Upper lobe of right lung (tissue), 1 donor: ENCODE data around the gene SLC12A4. TPM values are rescaled to one million over a fixed set of nuclear protein-coding genes. Genes with fewer than 3 reads are reported as not detected.
"Not testable (repeated sequence)": the region's sequence is repeated elsewhere in the genome, so short reads cannot be mapped to it uniquely, and the experiment has no call there.

Experiments
- ATAC-seq: fragments of 200-7000 bp; cut with Tn5 transposase; one replicate; pipeline ENCODE4 v1.9.1; 2020; ENCODE audit warnings: mild to moderate bottlenecking, moderate library complexity
- DNase-seq: peaks from one replicate; pipeline ENCODE4 v3.0.0-alpha.2; 2020
- H3K27ac ChIP-seq: fragments of 200-600 bp; one replicate; pipeline ENCODE4 v1.8.0; 2022
- H3K27me3 ChIP-seq: fragments of 200-600 bp; one replicate; pipeline ENCODE4 v1.8.0; 2022; ENCODE audit warnings: mild to moderate bottlenecking
- H3K36me3 ChIP-seq: fragments of 200-600 bp; one replicate; pipeline ENCODE4 v1.8.0; 2022
- H3K4me1 ChIP-seq: fragments of 200-600 bp; one replicate; pipeline ENCODE4 v1.8.0; 2022
- H3K4me3 ChIP-seq: fragments of 200-600 bp; one replicate; pipeline ENCODE4 v1.8.0; 2022; ENCODE audit warnings: mild to moderate bottlenecking
- H3K9me3 ChIP-seq: fragments of 200-600 bp; one replicate; pipeline ENCODE4 v1.8.0; 2022
- intact Hi-C: fragments of 100-400 bp; cut with DNase I; formaldehyde crosslinking; loops from one replicate; pipeline ENCODE4 v1.11.0; 2022
- long read RNA-seq: library from polyadenylated mRNA; unstranded; transcript quantifications from one replicate; pipeline ENCODE4 v2.0.0, GENCODE V29; 2021
- total RNA-seq: library from RNA; stranded (reverse); fragmentation: NEBNext Ultra II Directional; extraction: Animal tissue kit (Norgen Biotek cat#: 25700); gene quantifications from one replicate; pipeline ENCODE4 v1.2.1, GENCODE V29; 2021
- TF ChIP-seq, protein P1 (sequence below): fragments of 200-600 bp; IDR thresholded peaks from one replicate; pipeline ENCODE4 v1.8.0; 2022; ENCODE audit warnings: antibody characterized with exemption
- donor health status: DM: no; HTN: yes; CAD: no; lungs with severe emphysema.

SLC12A4 gene
- total RNA-seq: 102 TPM
- long read RNA-seq, full-length matches to known transcripts: 114 of 203 reads
- long read RNA-seq, partial matches to known transcripts: 50 of 203 reads
- long read RNA-seq, other reads (novel, unspliced or antisense): 39 of 203 reads

DNA sequence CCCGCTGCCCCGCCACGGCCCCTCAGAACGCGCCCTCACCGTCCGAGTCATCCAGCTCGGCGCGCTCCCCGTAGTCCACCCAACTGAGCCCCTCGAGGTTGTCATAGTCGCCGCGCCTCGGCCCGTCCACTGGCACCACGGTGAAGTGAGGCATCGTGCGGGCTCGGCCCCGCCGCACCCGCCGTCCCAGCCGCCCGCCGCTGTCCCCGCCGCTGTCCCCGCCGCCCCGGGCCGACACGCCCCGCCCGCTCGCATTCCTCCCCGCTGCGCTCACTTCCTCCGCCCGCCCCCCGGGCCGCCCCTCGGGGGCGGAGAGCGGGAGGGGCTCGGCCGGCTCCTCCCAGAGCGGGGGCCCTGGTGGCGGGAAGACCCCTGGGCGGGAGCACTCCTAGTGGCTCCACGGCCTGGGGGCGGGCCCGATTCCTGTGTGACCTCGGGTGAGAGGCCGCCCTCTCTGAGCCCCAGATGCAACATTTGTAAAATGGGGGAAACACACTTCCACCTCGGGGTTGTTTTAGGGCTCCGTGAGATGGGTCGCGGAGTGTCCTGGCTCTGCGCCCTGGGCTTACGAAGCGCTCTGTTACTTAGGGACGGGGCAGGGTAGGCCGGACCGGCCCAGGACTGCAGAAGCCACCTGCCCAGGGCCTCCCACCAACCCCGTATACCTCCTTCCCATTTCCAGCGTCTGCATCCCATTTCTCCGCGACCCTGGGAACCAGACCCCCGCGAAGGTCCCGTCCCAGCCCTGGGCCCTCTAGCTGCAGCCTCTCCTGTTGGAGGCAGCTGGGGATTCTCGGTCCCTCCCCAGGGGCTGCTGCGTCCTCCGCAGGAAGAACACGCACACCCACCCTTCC is at the start of gene SLC12A4:
Gene SLC12A4 (minus strand): TSS at position 238 of the 854 bp plus-strand sequence. CDS start 84 bp downstream, at position 154.
- H3K36me3 ChIP-seq: peaks cover 4% of the 10 kb centered on the region
- intact Hi-C loops: no loop called here
- peak within 1 kb of the TSS; percentile 95 for H3K4me3 ChIP-seq
- H3K9me3 ChIP-seq: no peaks in the 10 kb centered on the region
- H3K27me3 ChIP-seq: no peaks in the 10 kb centered on the region
- H3K4me1 ChIP-seq: peaks cover 39% of the 10 kb centered on the region
- peak within 1 kb of the TSS; percentile 96 for H3K27ac ChIP-seq
- TF ChIP-seq, protein P1, sequence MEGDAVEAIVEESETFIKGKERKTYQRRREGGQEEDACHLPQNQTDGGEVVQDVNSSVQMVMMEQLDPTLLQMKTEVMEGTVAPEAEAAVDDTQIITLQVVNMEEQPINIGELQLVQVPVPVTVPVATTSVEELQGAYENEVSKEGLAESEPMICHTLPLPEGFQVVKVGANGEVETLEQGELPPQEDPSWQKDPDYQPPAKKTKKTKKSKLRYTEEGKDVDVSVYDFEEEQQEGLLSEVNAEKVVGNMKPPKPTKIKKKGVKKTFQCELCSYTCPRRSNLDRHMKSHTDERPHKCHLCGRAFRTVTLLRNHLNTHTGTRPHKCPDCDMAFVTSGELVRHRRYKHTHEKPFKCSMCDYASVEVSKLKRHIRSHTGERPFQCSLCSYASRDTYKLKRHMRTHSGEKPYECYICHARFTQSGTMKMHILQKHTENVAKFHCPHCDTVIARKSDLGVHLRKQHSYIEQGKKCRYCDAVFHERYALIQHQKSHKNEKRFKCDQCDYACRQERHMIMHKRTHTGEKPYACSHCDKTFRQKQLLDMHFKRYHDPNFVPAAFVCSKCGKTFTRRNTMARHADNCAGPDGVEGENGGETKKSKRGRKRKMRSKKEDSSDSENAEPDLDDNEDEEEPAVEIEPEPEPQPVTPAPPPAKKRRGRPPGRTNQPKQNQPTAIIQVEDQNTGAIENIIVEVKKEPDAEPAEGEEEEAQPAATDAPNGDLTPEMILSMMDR: no peak
- ATAC-seq: peak; percentile 93
- DNase-seq: peak; percentile 92

- Histone ChIP-seq H3K27ac (no peak within 1 kb of the TSS), H3K4me3 (no peak within 1 kb of the TSS), H3K4me1 (peaks cover 9% of the 10 kb centered on the region), H3K9me3 (no peaks in the 10 kb centered on the region), H3K27me3 (no peaks in the 10 kb centered on the region), H3K36me3 (no peaks in the 10 kb centered on the region)
- TF ChIP-seq, protein P1: no peak
- no peak for ATAC-seq
- no peak for DNase-seq
- intact Hi-C loops: no loop called here
Observed at GRCh38 chr16:68015681-68016080, 47.2 kb upstream of the SLC12A4 start, which contains the start of gene DPEP2NB. Gene DPEP2NB, minus strand, starts transcription at chr16:68015911. Its CDS starts 141 bp downstream, at chr16:68015770.

DNA sequence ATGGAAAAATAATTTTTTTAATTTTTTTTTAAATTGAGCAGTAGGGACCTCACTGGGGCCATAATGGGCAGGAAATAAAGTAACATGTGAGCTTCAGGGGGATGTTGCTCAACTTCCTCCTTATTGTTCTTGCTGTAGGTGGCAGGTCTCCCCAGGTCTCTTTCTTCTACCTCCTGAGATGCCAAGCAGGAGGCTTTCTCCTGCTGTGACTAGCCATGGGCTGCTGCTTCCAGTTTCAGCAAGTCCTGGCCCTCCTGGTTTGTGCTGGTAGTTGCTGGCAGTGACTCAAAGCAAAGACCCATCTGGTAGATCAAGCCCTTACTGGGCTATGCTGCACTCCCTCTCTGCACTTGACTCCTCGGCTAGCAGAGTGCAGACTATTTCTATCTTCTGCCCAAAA is 45.0 kb upstream of the SLC12A4 start:
- ATAC-seq: peak; percentile 49
- Histone ChIP-seq H3K27ac (no peak overlapping the region), H3K9me3 (no peaks in the 10 kb centered on the region)

DNA sequence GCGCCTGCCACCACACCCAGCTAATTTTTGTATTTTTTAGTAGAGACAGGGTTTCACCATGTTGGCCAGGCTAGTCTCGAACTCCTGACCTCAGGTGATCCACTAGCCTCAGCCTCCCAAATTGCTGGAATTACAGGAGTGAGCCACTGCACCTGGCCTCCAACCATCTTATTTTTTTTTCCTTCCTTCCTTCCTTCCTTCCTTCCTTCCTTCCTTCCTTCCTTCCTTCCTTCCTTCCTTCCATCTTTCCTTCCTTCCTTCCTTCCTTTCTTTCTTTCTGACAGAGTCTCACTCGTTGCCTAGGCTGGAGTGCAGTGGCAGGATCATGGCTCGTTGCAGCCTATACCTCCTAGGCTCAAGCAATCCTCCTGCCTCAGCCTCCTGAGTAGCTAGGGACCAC is 41.4 kb upstream of the SLC12A4 start:
- H3K27ac ChIP-seq, H3K9me3 ChIP-seq, H3K36me3 ChIP-seq, H3K4me3 ChIP-seq, DNase-seq, ATAC-seq, intact Hi-C loops, H3K27me3 ChIP-seq: not testable (repeated sequence)
- peaks cover 23% of the 10 kb centered on the region for H3K4me1 ChIP-seq

More for the DNA sequence above, 45.0 kb upstream of the SLC12A4 start:
- Histone ChIP-seq H3K4me1 (peaks cover 9% of the 10 kb centered on the region), H3K4me3 (no peak overlapping the region), H3K36me3 (no peaks in the 10 kb centered on the region), H3K27me3 (no peaks in the 10 kb centered on the region)
- no peak for DNase-seq
- intact Hi-C loops: no loop called here
- TF ChIP-seq, protein P1: no peak

GRCh38 chr16:68009157-68009735 is 40.8 kb upstream of the SLC12A4 start:
- TF ChIP-seq, protein P1: no peak
- Histone ChIP-seq H3K4me3 (no peak overlapping the region), H3K27ac (no peak overlapping the region), H3K36me3 (no peaks in the 10 kb centered on the region), H3K9me3 (no peaks in the 10 kb centered on the region), H3K27me3 (no peaks in the 10 kb centered on the region), H3K4me1 (peaks cover 26% of the 10 kb centered on the region)
- no peak for ATAC-seq
- DNase-seq: no peak
- intact Hi-C loops: no loop called here

DNA sequence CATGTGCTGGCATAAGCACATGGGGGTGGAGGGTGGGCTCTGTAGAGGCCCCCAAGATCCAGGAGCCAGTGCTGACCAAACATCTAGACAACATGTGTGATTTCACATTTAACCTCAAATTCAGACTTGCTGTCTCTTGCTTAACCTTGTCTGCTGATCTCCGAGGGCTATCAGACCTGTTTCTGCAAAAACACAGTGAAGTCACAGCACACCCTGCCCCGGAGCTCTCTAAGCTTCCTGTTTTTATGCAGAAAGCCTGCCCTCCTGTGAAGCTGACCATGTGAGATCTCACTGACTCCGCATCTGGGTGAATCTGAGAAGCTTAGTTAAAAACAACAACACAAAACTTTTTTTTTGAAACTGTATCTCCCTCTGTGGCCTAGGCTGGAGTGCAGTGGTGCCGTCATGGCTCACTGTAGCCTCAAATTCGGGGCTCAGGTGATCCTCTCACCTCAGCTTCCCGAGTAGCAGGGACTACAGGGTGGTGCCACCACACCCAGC is 37.4 kb upstream of the SLC12A4 start:
- intact Hi-C loops: no loop called here
- Histone ChIP-seq H3K27me3 (no peaks in the 10 kb centered on the region), H3K4me1 (peaks cover 22% of the 10 kb centered on the region), H3K9me3 (no peaks in the 10 kb centered on the region), H3K4me3 (no peak overlapping the region), H3K36me3 (no peaks in the 10 kb centered on the region), H3K27ac (peak overlapping the region; percentile 83)
- TF ChIP-seq, protein P1: no peak
- DNase-seq (peak; percentile 70), ATAC-seq (peak; percentile 96)
